SK-N-MC (cell line): Measurements from ENCODE around the gene GPRC5C.

Experiments
- DNase-seq: peaks from one replicate; pipeline ENCODE4 v3.0.0-alpha.2; 2011; ENCODE audit warnings: low read depth, low spot score
- H3K27ac ChIP-seq: fragments of 200-600 bp; sonication (generic); 2 replicates; pipeline ENCODE4 v1.5.1; 2016; ENCODE audit warnings: mixed run types
- H3K36me3 ChIP-seq: fragments of 200-600 bp; sonication (generic); 2 replicates; pipeline ENCODE4 v1.6.1; 2017; ENCODE audit warnings: antibody characterized with exemption, low read length, mixed read lengths; ENCODE audit not compliant: insufficient read depth
- H3K4me3 ChIP-seq: fragments of 200-600 bp; sonication (generic); 2 replicates; pipeline ENCODE4 v1.5.1; 2016
- H3K9ac ChIP-seq: fragments of 200-600 bp; sonication (generic); 2 replicates; pipeline ENCODE4 v1.8.0; 2017; ENCODE audit warnings: mixed run types, mixed read lengths; ENCODE audit not compliant: insufficient read length
- H3K9me3 ChIP-seq: fragments of 200-600 bp; sonication (generic); 2 replicates; pipeline ENCODE4 v1.6.1; 2017; ENCODE audit warnings: low read depth, mild to moderate bottlenecking, antibody characterized with exemption, low read length, moderate library complexity, mixed read lengths
- EZH2 ChIP-seq: fragments of 200-600 bp; sonication (generic); IDR thresholded peaks from one replicate; pipeline ENCODE4 v1.6.1; 2017; ENCODE audit warnings: antibody characterized with exemption
- FOXP2 ChIP-seq: optimal IDR thresholded peaks from 2 replicates; pipeline ENCODE3; 2011; ENCODE audit warnings: mild to moderate bottlenecking, moderate library complexity; ENCODE audit not compliant: insufficient read depth; ENCODE audit errors: extremely low read length, control extremely low read depth
- POLR2AphosphoS5 ChIP-seq: IDR thresholded peaks from 2 replicates; pipeline ENCODE4 v1.6.1; 2012; ENCODE audit warnings: mild to moderate bottlenecking, low read depth, low read length, borderline replicate concordance

Gene GPRC5C

DNA sequence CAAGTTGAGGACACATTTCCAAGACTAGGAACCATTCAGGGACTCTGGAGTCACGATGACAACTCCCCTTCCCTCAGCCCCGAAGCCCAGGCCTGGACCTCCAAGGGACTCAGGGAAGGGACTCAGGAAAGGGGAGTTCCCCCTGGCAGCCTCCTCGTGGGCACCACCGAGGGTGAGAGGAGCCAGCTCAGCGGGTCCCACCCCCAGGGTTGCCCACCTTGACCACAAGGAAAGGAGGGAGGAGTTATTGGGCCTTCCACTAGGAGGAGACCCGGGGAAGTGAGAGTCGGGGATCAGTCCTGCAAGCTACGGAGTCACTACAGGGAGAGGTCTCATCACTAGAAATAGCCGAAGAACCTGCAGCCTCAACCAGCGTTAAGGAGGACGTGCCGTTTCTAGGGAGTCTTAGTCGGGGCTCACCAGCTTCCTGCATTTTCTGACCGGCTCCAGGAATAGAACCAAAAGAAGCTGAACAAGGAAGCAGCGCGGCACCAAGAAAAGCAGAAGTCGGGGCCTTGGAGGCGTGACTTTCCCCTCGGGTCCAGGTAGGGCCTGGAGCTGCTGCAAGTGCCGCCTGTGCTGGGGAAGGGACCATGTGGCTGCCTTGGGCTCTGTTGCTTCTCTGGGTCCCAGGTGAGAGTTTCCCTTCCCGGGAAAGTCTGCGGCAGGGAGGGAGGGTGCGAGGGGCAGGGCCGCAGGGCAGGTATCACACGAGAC, 34.4 kb downstream of the GPRC5C start, which contains the start of gene CD300A:
Gene CD300A (plus strand): TSS at position 524 of the 717 bp plus-strand sequence. CDS start 70 bp downstream, at position 594.
- Histone ChIP-seq H3K9ac (no peak within 1 kb of the TSS), H3K36me3 (no peaks in the 10 kb centered on the region), H3K27ac (no peak within 1 kb of the TSS), H3K9me3 (no peaks in the 10 kb centered on the region), H3K4me3 (no peak within 1 kb of the TSS)
- no peak for DNase-seq
- TF ChIP-seq EZH2 (no peak), FOXP2 (no peak), POLR2AphosphoS5 (no peak)

DNA sequence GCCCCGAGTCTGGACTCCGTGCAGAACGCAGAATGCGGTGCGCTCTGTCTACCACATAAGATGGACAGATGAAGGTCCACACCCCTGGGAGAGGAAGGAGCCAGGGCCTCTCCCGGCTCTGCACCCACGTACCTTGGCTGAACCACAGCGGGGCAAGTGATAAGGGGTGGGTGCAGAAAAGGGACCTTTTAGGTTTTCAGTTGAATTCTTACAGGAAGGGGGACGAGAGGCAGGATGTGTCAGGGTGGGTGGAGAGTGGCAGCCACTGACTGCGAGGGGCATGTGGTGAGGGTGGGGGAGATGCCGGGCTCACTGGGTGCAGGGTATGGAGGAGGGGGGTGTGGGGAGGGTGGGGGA, 34.9 kb downstream of the GPRC5C start:
- Histone ChIP-seq H3K36me3 (no peaks in the 10 kb centered on the region), H3K9me3 (no peaks in the 10 kb centered on the region), H3K9ac (no peak overlapping the region), H3K27ac (no peak overlapping the region), H3K4me3 (no peak overlapping the region)
- TF ChIP-seq FOXP2 (no peak), EZH2 (no peak), POLR2AphosphoS5 (no peak)
- no peak for DNase-seq

DNA sequence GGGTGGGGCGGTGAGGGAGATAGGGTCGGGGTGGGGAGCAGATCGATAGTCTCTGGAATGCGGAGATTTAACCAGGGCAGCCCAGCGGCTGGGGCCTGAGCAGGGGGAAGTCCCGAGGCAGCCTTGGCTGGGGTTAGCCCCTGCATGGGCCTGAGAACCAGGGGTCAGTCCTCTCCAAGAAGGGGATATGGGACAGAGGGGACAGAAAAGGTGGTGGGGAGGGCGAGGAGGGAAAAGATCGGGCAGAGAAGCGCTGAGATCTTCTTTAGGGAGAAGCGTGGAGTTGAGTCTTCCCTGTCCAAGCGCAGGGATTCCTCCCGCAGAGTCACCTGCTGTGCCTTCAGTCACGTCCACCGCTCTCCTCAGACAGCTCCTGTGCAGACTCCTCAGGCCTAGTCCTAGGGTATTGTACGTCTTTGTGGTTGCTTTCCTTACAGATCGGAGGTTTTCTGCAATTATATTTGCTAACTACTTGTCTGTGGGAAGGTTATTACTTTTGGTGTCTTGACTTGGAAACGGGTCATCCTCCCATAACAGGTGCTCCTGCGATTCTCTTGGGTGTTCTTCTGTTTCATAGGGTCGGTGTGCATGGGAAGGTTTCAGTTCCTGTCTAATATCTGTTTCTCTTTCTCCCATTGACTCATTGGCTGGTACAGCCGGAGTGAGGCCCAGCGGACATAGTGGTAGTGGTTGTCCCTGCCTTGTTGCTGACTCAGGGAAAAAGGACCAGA, 35.5 kb downstream of the GPRC5C start:
- H3K27ac ChIP-seq, result no peak overlapping the region
- no peaks in the 10 kb centered on the region for H3K36me3 ChIP-seq
- TF ChIP-seq EZH2 (no peak), POLR2AphosphoS5 (no peak), FOXP2 (no peak)
- H3K9ac ChIP-seq, result no peak overlapping the region
- H3K4me3 ChIP-seq, result no peak overlapping the region
- no peak for DNase-seq
- no peaks in the 10 kb centered on the region for H3K9me3 ChIP-seq

DNA sequence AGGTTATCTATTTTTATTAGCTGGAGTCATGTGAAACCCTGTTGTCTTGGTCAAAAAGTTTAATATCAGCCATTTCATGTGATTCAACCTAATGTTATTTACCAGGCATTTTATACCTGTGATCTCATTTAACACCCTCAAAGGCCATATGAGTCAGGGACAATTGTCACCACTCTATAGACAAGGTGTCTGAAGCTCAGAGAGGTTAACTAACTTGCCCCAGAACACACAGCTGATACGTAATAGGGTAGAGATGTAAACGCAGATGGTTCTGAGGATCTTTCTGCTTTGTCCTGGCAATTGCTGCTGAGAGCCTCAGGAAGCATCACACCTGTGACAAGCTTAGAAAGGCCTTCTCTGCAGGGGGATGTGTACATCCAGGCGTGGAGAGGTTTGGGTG, 39.5 kb downstream of the GPRC5C start:
- H3K4me3 ChIP-seq, result no peak overlapping the region
- no peak overlapping the region for H3K9ac ChIP-seq
- DNase-seq, result no peak
- no peaks in the 10 kb centered on the region for H3K9me3 ChIP-seq
- H3K27ac ChIP-seq, result no peak overlapping the region
- H3K36me3 ChIP-seq, result no peaks in the 10 kb centered on the region
- TF ChIP-seq FOXP2, result no peak
- TF ChIP-seq POLR2AphosphoS5, result no peak
- TF ChIP-seq EZH2, result no peak

DNA sequence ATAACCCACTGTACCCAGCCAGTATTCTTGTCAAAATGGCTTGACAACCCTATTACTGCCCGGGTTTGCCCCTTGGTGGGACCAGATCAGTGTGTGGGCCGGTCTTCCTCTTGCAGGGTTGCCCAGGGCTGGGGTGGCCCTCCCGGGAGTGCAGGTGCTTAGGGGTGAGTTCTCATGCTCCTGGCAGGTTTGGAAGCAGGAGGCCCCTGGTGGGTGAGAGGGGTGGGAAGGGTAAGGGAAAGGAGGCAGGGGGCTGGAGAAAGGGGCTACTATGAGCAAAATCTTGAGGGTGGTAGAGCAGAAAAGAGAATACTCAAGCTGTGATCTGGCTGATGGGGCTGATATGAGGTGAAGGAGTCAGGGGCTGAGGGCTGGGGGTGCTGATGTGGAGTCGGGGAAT, 41.0 kb downstream of the GPRC5C start:
- Histone ChIP-seq H3K4me3 (no peak overlapping the region), H3K36me3 (no peaks in the 10 kb centered on the region), H3K9me3 (no peaks in the 10 kb centered on the region), H3K9ac (no peak overlapping the region), H3K27ac (no peak overlapping the region)
- no peak for DNase-seq
- TF ChIP-seq EZH2 (no peak), POLR2AphosphoS5 (no peak), FOXP2 (no peak)

DNA sequence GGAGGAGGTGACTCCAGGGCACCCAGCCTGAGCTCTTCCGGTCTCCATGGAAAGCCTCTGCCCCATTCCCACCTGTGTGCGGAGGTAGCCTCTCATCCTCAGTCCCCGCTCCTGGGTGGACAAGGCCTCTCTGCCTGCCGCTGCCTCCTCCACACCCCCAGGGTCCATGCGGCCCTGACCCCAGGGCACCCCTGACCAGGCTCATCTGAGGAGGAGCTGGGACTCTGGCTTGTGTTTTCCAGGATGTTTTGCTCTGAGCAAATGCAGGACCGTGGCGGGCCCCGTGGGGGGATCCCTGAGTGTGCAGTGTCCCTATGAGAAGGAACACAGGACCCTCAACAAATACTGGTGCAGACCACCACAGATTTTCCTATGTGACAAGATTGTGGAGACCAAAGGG, 41.4 kb downstream of the GPRC5C start:
- Histone ChIP-seq H3K4me3 (no peak overlapping the region), H3K27ac (no peak overlapping the region)
- DNase-seq, result no peak

DNA sequence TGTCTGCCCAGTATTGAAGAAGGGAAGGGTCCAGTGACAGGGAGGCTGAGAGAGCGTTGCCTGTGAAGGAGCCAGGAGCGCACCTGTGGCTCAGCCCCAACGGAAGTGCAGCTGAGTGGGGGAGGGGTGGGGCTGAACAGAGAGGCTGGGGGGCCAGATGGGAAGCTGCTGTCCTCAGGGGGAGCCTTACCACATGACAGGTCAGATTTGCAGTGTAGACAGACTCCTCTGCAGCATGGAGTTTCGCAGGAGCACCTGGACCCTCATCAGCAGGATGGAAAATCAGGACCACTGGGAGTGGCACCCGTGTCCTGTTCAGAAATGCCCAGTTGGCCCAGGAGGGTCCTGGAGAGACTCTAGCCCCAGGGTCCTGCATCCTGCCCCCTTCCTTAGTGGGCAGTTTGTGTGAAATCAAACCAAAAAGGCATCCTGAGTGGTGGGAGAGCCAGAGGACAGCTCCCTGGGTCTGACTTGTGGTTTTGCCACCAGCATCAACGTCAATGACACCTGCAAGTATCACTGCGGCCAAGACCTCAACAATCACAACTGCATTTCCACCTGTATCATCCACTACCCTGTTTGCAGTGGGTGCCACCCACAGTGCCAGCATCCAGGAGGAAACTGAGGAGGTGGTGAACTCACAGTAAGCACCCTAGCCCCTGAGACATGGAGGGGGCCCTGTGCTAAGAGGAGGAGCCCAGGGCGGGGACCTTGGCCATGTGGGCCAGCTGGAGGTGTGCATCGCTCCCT, 42.3 kb downstream of the GPRC5C start:
- no peak for DNase-seq
- TF ChIP-seq POLR2AphosphoS5 (no peak), FOXP2 (no peak), EZH2 (no peak)
- Histone ChIP-seq H3K9me3 (no peaks in the 10 kb centered on the region), H3K27ac (no peak overlapping the region), H3K9ac (no peak overlapping the region), H3K4me3 (no peak overlapping the region), H3K36me3 (no peaks in the 10 kb centered on the region)

More for the DNA sequence above, 41.4 kb downstream of the GPRC5C start:
- no peak overlapping the region for H3K9ac ChIP-seq
- TF ChIP-seq POLR2AphosphoS5, result no peak
- TF ChIP-seq FOXP2, result no peak
- no peak for TF ChIP-seq EZH2
- no peaks in the 10 kb centered on the region for H3K9me3 ChIP-seq
- H3K36me3 ChIP-seq, result no peaks in the 10 kb centered on the region

DNA sequence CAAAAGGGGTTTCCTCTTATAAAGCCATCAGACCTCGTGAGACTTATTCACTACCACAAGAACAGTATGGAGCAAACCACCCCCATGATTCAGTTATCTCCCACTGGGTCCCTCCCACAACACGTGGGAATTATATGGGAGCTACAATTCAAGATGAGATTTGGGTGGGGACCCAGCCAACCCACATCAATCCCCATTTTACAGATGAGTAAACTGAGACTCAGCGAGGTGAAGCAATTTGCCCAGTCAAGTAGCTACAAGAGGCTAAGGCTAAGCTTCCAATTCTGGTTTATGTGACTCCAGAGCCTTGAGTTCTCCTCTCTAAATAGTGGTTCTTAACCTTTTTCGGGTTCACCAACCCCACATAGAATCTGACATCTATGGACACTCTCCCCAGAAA, 43.3 kb downstream of the GPRC5C start:
- no peak for DNase-seq
- no peak overlapping the region for H3K27ac ChIP-seq
- no peak overlapping the region for H3K4me3 ChIP-seq
- H3K9ac ChIP-seq, result no peak overlapping the region
- H3K36me3 ChIP-seq, result no peaks in the 10 kb centered on the region
- no peaks in the 10 kb centered on the region for H3K9me3 ChIP-seq
- TF ChIP-seq EZH2, result no peak
- no peak for TF ChIP-seq FOXP2
- TF ChIP-seq POLR2AphosphoS5, result no peak
